BJ (cell line): ENCODE data around the gene SNX4. TPM values are rescaled to one million over a fixed set of nuclear protein-coding genes. Genes with fewer than 3 reads are reported as not detected.

Experiments
- CTCF ChIA-PET: fragments of 350-600 bp; formaldehyde crosslinking; extraction: SDS; loops from one replicate; lab custom pipeline; 2021; ENCODE audit warnings: antibody characterized with exemption, inconsistent platforms; lab: Yijun Ruan, JAX
- POLR2A ChIA-PET: fragments of 300-600 bp; sonication (Branson Sonifier 250); formaldehyde crosslinking; extraction: SDS; loops from one replicate; lab custom pipeline; 2021; ENCODE audit warnings: antibody characterized with exemption; lab: Charles Lee
- DNase-seq: peaks from one replicate; pipeline ENCODE4 v3.0.0-alpha.2; 2011; ENCODE audit warnings: low read depth
- H3K27me3 ChIP-seq: 2 replicates; pipeline ENCODE4 v1.6.0; 2011; ENCODE audit warnings: low read length; ENCODE audit not compliant: control insufficient read depth, insufficient read depth
- H3K36me3 ChIP-seq: 2 replicates; pipeline ENCODE4 v1.5.1; 2011; ENCODE audit warnings: low read length; ENCODE audit not compliant: control insufficient read depth, insufficient read depth
- H3K4me3 ChIP-seq: 2 replicates; pipeline ENCODE4 v1.5.1; 2011; ENCODE audit warnings: low read depth, mild to moderate bottlenecking, control low read depth, low read length
- polyA plus RNA-seq: library from polyadenylated mRNA; depleted of rRNA; stranded (reverse); fragments of >200 nt; gene quantifications from 2 replicates; pipeline ENCODE4 v1.2.3, GENCODE V29; 2011
- TF ChIP-seq, protein P1 (sequence below): IDR thresholded peaks from 2 replicates; pipeline ENCODE4 v1.5.1; 2011; ENCODE audit warnings: low read depth, mild to moderate bottlenecking, control low read depth, inconsistent platforms, low read length, moderate library complexity; ENCODE audit not compliant: insufficient read depth

SNX4 gene
- polyA plus RNA-seq, 1 experiment = 6.4 TPM

DNA sequence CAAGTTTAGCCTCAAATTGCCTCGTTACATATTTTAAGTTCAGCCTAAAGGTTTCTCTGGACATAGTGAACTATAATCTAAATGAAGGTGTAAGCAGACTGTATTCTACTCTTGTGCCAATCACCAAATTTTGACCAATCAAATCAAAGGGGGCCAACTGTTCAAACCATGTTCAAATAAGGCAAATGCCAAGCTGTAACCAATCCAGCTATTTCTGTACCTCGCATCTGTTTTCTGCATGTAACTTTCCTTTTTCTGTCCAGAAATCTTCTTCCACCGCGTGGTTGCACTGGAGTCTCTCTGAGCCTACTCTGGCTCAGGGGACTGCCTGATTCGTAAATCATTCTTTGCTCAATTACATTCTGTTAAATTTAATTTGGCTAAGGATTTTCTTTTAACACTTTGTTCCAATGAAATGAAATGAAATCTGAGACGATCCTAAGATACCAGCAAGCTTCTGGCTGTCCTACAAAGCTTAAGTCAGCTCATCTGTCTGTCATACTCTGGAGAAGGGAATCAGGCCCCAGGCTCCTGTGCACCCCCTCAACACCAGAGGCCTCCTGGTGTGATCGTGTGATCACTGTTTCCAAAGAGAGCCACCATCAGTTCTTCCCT is 91.7 kb downstream of the SNX4 start:
- Histone ChIP-seq H3K4me3 (no peak overlapping the region), H3K27me3 (no peaks in the 10 kb centered on the region), H3K36me3 (no peaks in the 10 kb centered on the region)
- ChIA-PET CTCF (interaction anchor here (0.6 to 2.0 kb wide), 3 partner anchors 10 to 141 kb away, joined by 3 to 12 read pairs (median 3); no protein-coding TSS in a partner anchor), POLR2A (no interaction called here)
- TF ChIP-seq, protein P1, sequence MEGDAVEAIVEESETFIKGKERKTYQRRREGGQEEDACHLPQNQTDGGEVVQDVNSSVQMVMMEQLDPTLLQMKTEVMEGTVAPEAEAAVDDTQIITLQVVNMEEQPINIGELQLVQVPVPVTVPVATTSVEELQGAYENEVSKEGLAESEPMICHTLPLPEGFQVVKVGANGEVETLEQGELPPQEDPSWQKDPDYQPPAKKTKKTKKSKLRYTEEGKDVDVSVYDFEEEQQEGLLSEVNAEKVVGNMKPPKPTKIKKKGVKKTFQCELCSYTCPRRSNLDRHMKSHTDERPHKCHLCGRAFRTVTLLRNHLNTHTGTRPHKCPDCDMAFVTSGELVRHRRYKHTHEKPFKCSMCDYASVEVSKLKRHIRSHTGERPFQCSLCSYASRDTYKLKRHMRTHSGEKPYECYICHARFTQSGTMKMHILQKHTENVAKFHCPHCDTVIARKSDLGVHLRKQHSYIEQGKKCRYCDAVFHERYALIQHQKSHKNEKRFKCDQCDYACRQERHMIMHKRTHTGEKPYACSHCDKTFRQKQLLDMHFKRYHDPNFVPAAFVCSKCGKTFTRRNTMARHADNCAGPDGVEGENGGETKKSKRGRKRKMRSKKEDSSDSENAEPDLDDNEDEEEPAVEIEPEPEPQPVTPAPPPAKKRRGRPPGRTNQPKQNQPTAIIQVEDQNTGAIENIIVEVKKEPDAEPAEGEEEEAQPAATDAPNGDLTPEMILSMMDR = no peak
- DNase-seq = no peak

DNA sequence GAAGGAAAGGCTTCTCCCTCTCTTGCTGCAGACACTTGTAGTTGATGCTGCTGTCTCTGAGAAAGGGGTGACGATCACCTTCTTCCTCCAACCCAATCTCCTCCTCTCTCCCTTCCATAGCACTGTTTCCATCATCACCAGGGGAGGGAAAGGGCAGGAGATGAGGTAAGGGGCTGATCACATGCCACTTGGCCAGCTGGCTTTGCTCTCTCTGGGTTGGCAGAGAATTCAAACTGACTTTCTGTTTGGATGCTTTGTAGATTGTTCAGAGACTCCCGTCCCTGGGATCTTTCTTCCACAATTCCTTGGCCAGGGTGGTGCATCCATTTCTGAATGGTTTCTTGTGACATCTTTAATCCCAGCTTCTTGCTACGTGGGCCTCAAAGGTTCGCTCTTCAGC is 101.7 kb downstream of the SNX4 start:
- ChIA-PET POLR2A (no interaction called here), CTCF (no interaction called here)
- Histone ChIP-seq H3K4me3 (no peak overlapping the region), H3K36me3 (no peaks in the 10 kb centered on the region), H3K27me3 (no peaks in the 10 kb centered on the region)
- DNase-seq = no peak
- TF ChIP-seq, protein P1 = no peak

DNA sequence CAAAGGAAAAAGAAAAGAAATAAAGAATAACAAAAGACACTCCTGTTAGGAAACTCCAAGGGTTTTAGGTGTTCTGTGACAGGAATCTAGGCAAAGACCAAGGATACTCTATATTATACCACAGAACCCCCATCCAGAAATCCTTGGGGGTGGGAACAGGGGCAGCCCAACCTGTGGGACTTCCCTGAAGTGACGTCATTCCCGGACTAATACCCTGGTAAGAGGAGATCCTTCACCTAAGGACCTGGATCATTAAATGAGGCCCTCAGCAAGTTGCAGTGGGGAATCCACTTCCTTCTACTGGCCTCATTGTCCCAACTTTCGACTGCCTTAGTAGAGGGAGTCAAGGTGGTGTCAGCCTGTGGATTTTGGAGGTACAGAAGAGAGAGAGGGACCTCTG is 103.8 kb downstream of the SNX4 start:
- POLR2A ChIA-PET = no interaction called here
- no peak for DNase-seq
- CTCF ChIA-PET = interaction anchor here (1.6 kb wide), 1 partner anchor 10 kb away, joined by 6 read pairs; no protein-coding TSS in a partner anchor

DNA sequence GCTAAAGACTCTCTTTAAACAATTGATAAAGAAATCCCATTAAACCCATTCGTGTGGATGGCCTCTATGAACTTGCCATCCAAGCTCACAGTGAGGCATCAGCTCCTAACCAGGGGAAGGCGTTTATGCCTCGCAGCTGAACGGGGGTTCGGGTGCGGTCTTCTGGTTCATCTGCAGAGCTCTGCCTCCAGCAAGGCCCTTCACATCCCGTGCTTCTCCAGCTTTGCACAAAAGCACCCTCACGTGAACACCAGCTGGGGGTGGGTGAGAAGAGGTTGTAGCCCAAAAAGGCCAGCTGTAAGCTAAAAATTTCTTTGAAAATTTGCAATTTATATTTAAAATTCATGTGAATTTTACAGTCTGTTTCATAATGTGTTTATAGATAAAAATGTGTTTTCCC is 105.3 kb downstream of the SNX4 start:
- TF ChIP-seq, protein P1 = no peak
- Histone ChIP-seq H3K27me3 (no peaks in the 10 kb centered on the region), H3K4me3 (no peak overlapping the region), H3K36me3 (no peaks in the 10 kb centered on the region)
- ChIA-PET POLR2A (no interaction called here), CTCF (interaction anchor here (1.2 to 1.8 kb wide), 3 partner anchors 10 to 12 kb away, joined by 3 to 6 read pairs (median 4); no protein-coding TSS in a partner anchor)
- DNase-seq = no peak

More for the DNA sequence above, 103.8 kb downstream of the SNX4 start:
- no peak overlapping the region for H3K4me3 ChIP-seq
- H3K36me3 ChIP-seq = no peaks in the 10 kb centered on the region
- no peaks in the 10 kb centered on the region for H3K27me3 ChIP-seq
- TF ChIP-seq, protein P1 = no peak

DNA sequence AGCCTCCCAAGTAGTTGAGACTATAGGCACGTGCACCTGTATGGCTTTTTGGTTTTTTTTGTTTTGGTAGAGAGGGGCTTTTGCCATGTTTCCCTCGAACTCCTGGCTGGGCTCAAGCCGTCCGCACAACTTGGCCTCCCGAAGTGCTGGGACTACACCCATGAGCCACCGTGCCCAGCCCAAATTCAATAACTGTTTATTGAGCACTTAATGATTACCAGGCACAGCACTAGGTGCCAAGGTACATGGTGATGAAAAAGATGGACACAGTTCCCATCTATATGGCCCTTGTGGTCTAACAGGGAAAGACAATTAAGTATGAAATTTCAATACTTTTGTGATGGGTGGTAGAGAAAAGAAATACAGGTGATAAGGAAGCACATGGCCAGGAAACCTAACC is 109.1 kb downstream of the SNX4 start:
- H3K36me3 ChIP-seq = no peaks in the 10 kb centered on the region
- POLR2A ChIA-PET = no interaction called here
- TF ChIP-seq, protein P1 = no peak

More for the DNA sequence above, 109.1 kb downstream of the SNX4 start:
- no peak overlapping the region for H3K4me3 ChIP-seq
- CTCF ChIA-PET = no interaction called here
- DNase-seq = no peak
- peaks cover 1% of the 10 kb centered on the region; the same call in 1 of the 2 replicates for H3K27me3 ChIP-seq
